Neural cell (in vitro differentiated cells): ENCODE measurements around the gene CCDC73. TPM values are rescaled to one million over a fixed set of nuclear protein-coding genes. Genes with fewer than 3 reads are reported as not detected.

ENCODE experiments used
- H2AFZ ChIP-seq: fragments of 200-600, 300-800 bp; sonication (generic), shearing (Covaris generic); 2 replicates; pipeline ENCODE4 v1.6.0; 2014; ENCODE audit warnings: low read depth, mild to moderate bottlenecking, antibody characterized with exemption, low read length, moderate library complexity
- H3F3A ChIP-seq: fragments of 200-600 bp; shearing (Covaris generic); 2 replicates; pipeline ENCODE4 v1.6.1; 2016; ENCODE audit warnings: mild to moderate bottlenecking, moderate library complexity, mixed read lengths, antibody characterized with exemption, low read length; ENCODE audit not compliant: insufficient read depth, poor library complexity, severe bottlenecking
- H3K27ac ChIP-seq: fragments of 200-600, 300-800 bp; sonication (generic), shearing (Covaris generic); 2 replicates; pipeline ENCODE4 v1.5.1; 2014; ENCODE audit warnings: mild to moderate bottlenecking, low read length, moderate library complexity
- H3K27me3 ChIP-seq: fragments of 300-800, 200-600 bp; sonication (generic), shearing (Covaris generic); 2 replicates; pipeline ENCODE4 v1.6.0; 2014; ENCODE audit warnings: mild to moderate bottlenecking, low read depth, low read length, moderate library complexity; ENCODE audit not compliant: insufficient read depth
- H3K36me3 ChIP-seq: fragments of 300-800, 200-600 bp; sonication (generic), shearing (Covaris generic); 2 replicates; pipeline ENCODE4 v1.5.1; 2014; ENCODE audit warnings: mild to moderate bottlenecking, antibody characterized with exemption, low read length, moderate library complexity; ENCODE audit not compliant: insufficient read depth
- H3K4me2 ChIP-seq: fragments of 300-800, 200-600 bp; sonication (generic), shearing (Covaris generic); 2 replicates; pipeline ENCODE4 v1.6.0; 2014; ENCODE audit warnings: mild to moderate bottlenecking, low read length
- H3K4me3 ChIP-seq: fragments of 300-800, 200-600 bp; sonication (generic), shearing (Covaris generic); 2 replicates; pipeline ENCODE4 v1.5.1; 2014; ENCODE audit warnings: mild to moderate bottlenecking, low read length, moderate library complexity
- H3K79me2 ChIP-seq: fragments of 200-600 bp; shearing (Covaris generic); replicated peaks from 2 replicates; pipeline ENCODE4 v1.6.0; 2014; ENCODE audit warnings: mild to moderate bottlenecking, low read length, moderate library complexity; ENCODE audit not compliant: insufficient read depth
- H3K9ac ChIP-seq: fragments of 300-800, 200-600 bp; sonication (generic), shearing (Covaris generic); 2 replicates; pipeline ENCODE4 v1.6.1; 2016; ENCODE audit warnings: mild to moderate bottlenecking, low read length, mixed read lengths
- H3K9me2 ChIP-seq: fragments of 200-600 bp; shearing (Covaris generic); 2 replicates; pipeline ENCODE4 v1.6.1; 2016; ENCODE audit warnings: mild to moderate bottlenecking, low read length, mixed read lengths; ENCODE audit not compliant: insufficient read depth
- H3K9me3 ChIP-seq: fragments of 200-600, 300-800 bp; sonication (generic), shearing (Covaris generic); 2 replicates; pipeline ENCODE4 v1.6.1; 2016; ENCODE audit warnings: mild to moderate bottlenecking, mixed run types, low read length, moderate library complexity, mixed read lengths
- H4K20me1 ChIP-seq: fragments of 200-600 bp; shearing (Covaris generic); 2 replicates; pipeline ENCODE4 v1.6.1; 2016; ENCODE audit warnings: mild to moderate bottlenecking, mixed run types; ENCODE audit not compliant: insufficient read depth
- EP300 ChIP-seq: fragments of 450-650 bp; conservative IDR thresholded peaks from 2 replicates; pipeline ENCODE4 v1.6.1; 2014; ENCODE audit warnings: antibody characterized with exemption, mild to moderate bottlenecking, moderate library complexity; ENCODE audit not compliant: poor library complexity, severe bottlenecking
- EZH2 ChIP-seq: fragments of 200-600, 300-800 bp; shearing (Covaris generic), sonication (generic); IDR thresholded peaks from 2 replicates; pipeline ENCODE4 v1.6.1; 2014; ENCODE audit warnings: antibody characterized with exemption, low read length, borderline replicate concordance, mild to moderate bottlenecking; ENCODE audit not compliant: insufficient read depth, poor library complexity, severe bottlenecking
- MXI1 ChIP-seq: fragments of 450-650 bp; conservative IDR thresholded peaks from 2 replicates; pipeline ENCODE4 v1.6.1; 2014; ENCODE audit warnings: antibody characterized with exemption, mild to moderate bottlenecking; ENCODE audit not compliant: poor library complexity, severe bottlenecking
- POLR2AphosphoS5 ChIP-seq: IDR thresholded peaks from 2 replicates; pipeline ENCODE4 v1.6.1; 2012
- RAD21 ChIP-seq: fragments of 450-650 bp; conservative IDR thresholded peaks from 2 replicates; pipeline ENCODE4 v1.6.1; 2014; ENCODE audit warnings: antibody characterized with exemption, mild to moderate bottlenecking, moderate library complexity
- REST ChIP-seq: IDR thresholded peaks from 2 replicates; pipeline ENCODE4 v1.6.1; 2012; ENCODE audit warnings: borderline replicate concordance
- SMC3 ChIP-seq: fragments of 450-650 bp; conservative IDR thresholded peaks from 2 replicates; pipeline ENCODE4 v1.6.1; 2014; ENCODE audit warnings: antibody characterized with exemption, mild to moderate bottlenecking, moderate library complexity; ENCODE audit not compliant: poor library complexity
- TAF1 ChIP-seq: IDR thresholded peaks from 2 replicates; pipeline ENCODE4 v1.6.1; 2012; ENCODE audit warnings: low read depth
- polyA plus RNA-seq: library from polyadenylated mRNA; depleted of rRNA; stranded (reverse); fragments of >200 nt; gene quantifications from 2 replicates; pipeline ENCODE4 v1.2.3, GENCODE V29; 2014
- TF ChIP-seq, protein P1 (sequence below): fragments of 450-650 bp; IDR thresholded peaks from 2 replicates; pipeline ENCODE4 v1.5.1; 2014; ENCODE audit warnings: antibody characterized with exemption, mild to moderate bottlenecking, moderate library complexity; ENCODE audit not compliant: poor library complexity, severe bottlenecking

Gene CCDC73
- polyA plus RNA-seq, 1 donor from 2014 or later = 0.07 TPM

DNA sequence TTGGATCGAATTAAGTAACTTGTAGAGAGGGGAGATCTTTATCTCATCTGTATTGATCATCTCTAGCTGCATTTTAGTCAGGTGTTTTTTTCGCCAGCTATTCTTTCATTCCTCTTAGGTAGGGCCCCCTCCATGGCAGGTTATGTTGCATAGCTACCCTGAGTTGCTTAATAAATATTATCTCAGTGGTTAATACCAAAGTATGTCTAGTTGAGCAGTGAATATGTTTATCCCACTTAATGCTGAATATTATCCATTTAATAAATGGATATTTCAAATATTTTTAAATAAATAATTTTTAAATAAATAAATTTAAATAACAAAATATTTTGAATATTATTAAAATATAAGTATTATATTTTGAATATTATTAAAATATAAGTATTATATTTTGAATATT, 44.8 kb upstream of the CCDC73 start:
- Histone ChIP-seq H3K79me2 (no peaks in the 10 kb centered on the region), H3K4me2 (no peak overlapping the region)

GRCh38 chr11:32838505-32839274, 44.2 kb upstream of the CCDC73 start:
- H3K4me2 ChIP-seq = no peak overlapping the region

More for the DNA sequence above, 44.8 kb upstream of the CCDC73 start:
- Histone ChIP-seq H3K27me3 (no peaks in the 10 kb centered on the region), H3K27ac (no peak overlapping the region), H3K9me3 (no peaks in the 10 kb centered on the region), H4K20me1 (no peaks in the 10 kb centered on the region), H3F3A (no peaks in the 10 kb centered on the region), H3K9ac (no peak overlapping the region), H3K4me3 (no peak overlapping the region), H3K36me3 (no peaks in the 10 kb centered on the region), H2AFZ (no peak overlapping the region), H3K9me2 (no peaks in the 10 kb centered on the region)
- no peak for TF ChIP-seq EZH2
- TF ChIP-seq POLR2AphosphoS5 = no peak
- TF ChIP-seq SMC3 = no peak
- TF ChIP-seq RAD21 = no peak
- TF ChIP-seq MXI1 = no peak
- TF ChIP-seq REST = no peak
- TF ChIP-seq TAF1 = no peak
- TF ChIP-seq EP300 = no peak
- TF ChIP-seq, protein P1, sequence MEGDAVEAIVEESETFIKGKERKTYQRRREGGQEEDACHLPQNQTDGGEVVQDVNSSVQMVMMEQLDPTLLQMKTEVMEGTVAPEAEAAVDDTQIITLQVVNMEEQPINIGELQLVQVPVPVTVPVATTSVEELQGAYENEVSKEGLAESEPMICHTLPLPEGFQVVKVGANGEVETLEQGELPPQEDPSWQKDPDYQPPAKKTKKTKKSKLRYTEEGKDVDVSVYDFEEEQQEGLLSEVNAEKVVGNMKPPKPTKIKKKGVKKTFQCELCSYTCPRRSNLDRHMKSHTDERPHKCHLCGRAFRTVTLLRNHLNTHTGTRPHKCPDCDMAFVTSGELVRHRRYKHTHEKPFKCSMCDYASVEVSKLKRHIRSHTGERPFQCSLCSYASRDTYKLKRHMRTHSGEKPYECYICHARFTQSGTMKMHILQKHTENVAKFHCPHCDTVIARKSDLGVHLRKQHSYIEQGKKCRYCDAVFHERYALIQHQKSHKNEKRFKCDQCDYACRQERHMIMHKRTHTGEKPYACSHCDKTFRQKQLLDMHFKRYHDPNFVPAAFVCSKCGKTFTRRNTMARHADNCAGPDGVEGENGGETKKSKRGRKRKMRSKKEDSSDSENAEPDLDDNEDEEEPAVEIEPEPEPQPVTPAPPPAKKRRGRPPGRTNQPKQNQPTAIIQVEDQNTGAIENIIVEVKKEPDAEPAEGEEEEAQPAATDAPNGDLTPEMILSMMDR = no peak

More at GRCh38 chr11:32838505-32839274, 44.2 kb upstream of the CCDC73 start:
- Histone ChIP-seq H3F3A (no peaks in the 10 kb centered on the region), H3K9me3 (no peaks in the 10 kb centered on the region), H2AFZ (no peak overlapping the region), H3K9me2 (no peaks in the 10 kb centered on the region), H4K20me1 (no peaks in the 10 kb centered on the region), H3K36me3 (no peaks in the 10 kb centered on the region), H3K27ac (no peak overlapping the region), H3K9ac (no peak overlapping the region), H3K79me2 (no peaks in the 10 kb centered on the region), H3K27me3 (no peaks in the 10 kb centered on the region), H3K4me3 (no peak overlapping the region)
- TF ChIP-seq REST = no peak
- TF ChIP-seq MXI1 = no peak
- TF ChIP-seq TAF1 = no peak
